ENCODE data around the gene SSH2. TPM values are rescaled to one million over a fixed set of nuclear protein-coding genes. Genes with fewer than 3 reads are reported as not detected.
A peak's percentile ranks its signal among the peaks of the same experiment; 100 is the strongest.

Gene SSH2
- total and polyA plus RNA-seq, 2 of the 13 experiments (the other 11 are each of a cell fraction or from before 2014, with no cell fraction given), result 6.0 to 6.4 TPM

- TF ChIP-seq ZNF784 (CRISPR knock-in tag; IDR thresholded peaks at IDR 0.05; ENCODE audit: borderline replicate concordance), result no peak
- TF ChIP-seq BRF2 (CRISPR knock-in tag; IDR thresholded peaks at IDR 0.05), result no peak
- no peak; the same call in 1 of the 2 replicates for TF ChIP-seq ZNF556 (CRISPR knock-in tag; IDR thresholded peaks at IDR 0.05; ENCODE audit: borderline replicate concordance)
- peak; percentile 48; the same call in 1 of the 2 replicates for TF ChIP-seq ZNF792 (CRISPR knock-in tag; IDR thresholded peaks at IDR 0.05)
- 0 out of 2 replicates have a peak, but pooled peaks have one; percentile 11 for TF ChIP-seq ZBTB39 (CRISPR knock-in tag; IDR thresholded peaks at IDR 0.05)
- no peak for TF ChIP-seq ZNF44 (CRISPR knock-in tag; IDR thresholded peaks at IDR 0.05)
- no peak for TF ChIP-seq ZNF616 (CRISPR knock-in tag; IDR thresholded peaks at IDR 0.05; ENCODE audit: low read depth)
These were observed 338.1 kb downstream of the SSH2 start (continued) for GRCh38 chr17:29591737-29592608.

Data from HepG2 (cell line).